IPS-18c (cell line): ENCODE data around the gene WWOX.
"Not testable (repeated sequence)": the region's sequence is repeated elsewhere in the genome, so short reads cannot be mapped to it uniquely, and the experiment has no call there.

ENCODE experiments used
- H3K4me3 ChIP-seq: 2 replicates; pipeline ENCODE4 v1.7.0; 2013; ENCODE audit warnings: low read depth, mild to moderate bottlenecking, low read length, moderate library complexity; ENCODE audit not compliant: insufficient read depth
- H3K9me3 ChIP-seq: one replicate; pipeline ENCODE4 v1.6.1; 2013; ENCODE audit warnings: mild to moderate bottlenecking, low read length, moderate library complexity; ENCODE audit not compliant: control insufficient read depth, insufficient read depth

WWOX gene

DNA sequence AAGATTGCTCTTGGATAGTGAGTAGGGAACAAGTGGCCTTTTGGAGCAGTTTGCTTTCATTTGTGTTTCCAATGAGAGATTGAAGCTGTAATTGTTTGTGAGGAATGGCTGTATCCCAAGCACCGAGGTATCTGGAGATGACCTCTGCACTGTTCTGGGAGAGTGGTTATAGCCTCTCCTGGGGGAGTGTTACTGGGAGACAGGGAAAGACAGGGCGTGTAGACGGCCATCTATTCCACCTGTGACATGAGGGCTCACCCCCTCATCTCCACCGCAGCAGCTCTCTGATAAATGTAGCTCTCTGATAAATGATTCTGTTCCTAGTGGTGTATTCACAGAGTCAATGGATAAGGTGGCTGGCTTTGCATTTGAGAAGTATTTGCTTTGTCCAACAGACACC is 1107.4 kb downstream of the WWOX start:
- Histone ChIP-seq H3K9me3 (no peaks in the 10 kb centered on the region), H3K4me3 (no peak overlapping the region)

DNA sequence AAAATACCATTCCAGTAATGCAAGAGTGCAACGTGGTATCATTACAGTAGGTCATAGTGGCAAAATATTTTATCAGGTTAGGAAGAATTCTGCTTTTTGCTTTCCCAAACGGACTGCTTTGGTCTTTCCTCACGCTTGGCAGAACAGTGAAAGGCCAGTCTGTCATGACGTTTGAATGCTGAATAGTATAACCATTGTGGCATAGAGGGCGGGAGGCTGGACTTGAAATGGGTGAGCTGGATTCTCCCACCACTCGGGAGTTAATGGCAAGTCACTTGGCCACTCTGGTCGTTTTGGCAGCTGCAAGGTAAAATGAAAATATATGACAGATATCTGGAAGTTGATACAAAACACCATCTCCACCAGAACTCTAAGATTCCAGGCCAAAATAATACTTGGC is 1109.9 kb downstream of the WWOX start:
- Histone ChIP-seq H3K4me3 (no peak overlapping the region), H3K9me3 (no peaks in the 10 kb centered on the region)

DNA sequence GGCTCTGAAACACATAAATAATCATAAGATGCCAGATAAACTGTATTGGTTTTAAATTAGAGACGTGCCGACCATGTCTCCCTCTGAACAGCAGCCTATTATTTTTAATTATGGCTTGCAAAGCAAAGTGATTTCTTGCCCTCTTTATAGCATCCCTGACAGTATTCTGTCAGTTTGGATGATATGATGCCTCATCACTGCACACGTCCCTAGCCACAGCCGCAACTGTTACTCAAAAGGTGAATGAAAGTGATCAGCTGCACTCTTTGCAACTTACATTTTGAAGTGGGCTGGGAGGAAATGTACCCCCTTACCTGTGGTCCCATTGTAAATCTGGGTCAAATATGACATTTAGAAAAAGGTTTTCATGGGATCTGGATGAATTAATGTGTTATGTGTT is 1111.2 kb downstream of the WWOX start:
- H3K9me3 ChIP-seq = no peaks in the 10 kb centered on the region
- H3K4me3 ChIP-seq = no peak overlapping the region

DNA sequence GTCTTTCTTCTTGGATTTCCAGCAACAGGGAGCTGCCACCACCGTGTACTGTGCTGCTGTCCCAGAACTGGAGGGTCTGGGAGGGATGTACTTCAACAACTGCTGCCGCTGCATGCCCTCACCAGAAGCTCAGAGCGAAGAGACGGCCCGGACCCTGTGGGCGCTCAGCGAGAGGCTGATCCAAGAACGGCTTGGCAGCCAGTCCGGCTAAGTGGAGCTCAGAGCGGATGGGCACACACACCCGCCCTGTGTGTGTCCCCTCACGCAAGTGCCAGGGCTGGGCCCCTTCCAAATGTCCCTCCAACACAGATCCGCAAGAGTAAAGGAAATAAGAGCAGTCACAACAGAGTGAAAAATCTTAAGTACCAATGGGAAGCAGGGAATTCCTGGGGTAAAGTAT is 1112.1 kb downstream of the WWOX start:
- Histone ChIP-seq H3K4me3 (no peak overlapping the region), H3K9me3 (no peaks in the 10 kb centered on the region)

DNA sequence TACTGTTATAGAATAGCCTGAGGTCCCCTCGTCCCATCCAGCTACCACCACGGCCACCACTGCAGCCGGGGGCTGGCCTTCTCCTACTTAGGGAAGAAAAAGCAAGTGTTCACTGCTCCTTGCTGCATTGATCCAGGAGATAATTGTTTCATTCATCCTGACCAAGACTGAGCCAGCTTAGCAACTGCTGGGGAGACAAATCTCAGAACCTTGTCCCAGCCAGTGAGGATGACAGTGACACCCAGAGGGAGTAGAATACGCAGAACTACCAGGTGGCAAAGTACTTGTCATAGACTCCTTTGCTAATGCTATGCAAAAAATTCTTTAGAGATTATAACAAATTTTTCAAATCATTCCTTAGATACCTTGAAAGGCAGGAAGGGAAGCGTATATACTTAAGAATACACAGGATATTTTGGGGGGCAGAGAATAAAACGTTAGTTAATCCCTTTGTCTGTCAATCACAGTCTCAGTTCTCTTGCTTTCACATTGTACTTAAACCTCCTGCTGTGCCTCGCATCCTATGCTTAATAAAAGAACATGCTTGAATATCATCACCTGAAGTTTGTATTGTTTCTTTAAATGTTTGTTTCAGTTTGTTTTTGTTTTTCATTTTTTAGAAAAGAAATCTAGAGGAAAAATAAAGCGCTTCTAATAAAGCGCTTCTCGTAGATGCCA is 1112.8 kb downstream of the WWOX start:
- Histone ChIP-seq H3K9me3 (no peaks in the 10 kb centered on the region), H3K4me3 (no peak overlapping the region)

DNA sequence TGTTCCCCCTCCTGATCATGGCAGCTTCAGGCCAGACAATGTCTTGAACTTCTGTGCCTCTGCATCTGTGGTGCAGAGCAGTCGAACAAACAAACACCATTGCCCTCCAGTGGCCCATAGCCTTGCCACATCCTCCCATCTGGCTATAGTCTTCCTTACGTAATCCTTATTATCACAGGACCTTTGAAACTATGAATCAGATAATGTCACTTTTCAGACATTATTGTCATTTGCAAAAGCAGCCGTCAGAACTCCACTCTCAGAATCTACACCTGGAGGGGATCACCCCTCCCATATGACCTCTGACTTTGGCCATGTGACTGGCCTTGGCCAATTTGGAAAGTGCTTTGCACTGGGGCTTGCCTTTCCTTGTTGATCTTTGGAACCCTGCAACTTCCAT is 1113.8 kb downstream of the WWOX start:
- Histone ChIP-seq H3K9me3 (no peaks in the 10 kb centered on the region), H3K4me3 (no peak overlapping the region)

DNA sequence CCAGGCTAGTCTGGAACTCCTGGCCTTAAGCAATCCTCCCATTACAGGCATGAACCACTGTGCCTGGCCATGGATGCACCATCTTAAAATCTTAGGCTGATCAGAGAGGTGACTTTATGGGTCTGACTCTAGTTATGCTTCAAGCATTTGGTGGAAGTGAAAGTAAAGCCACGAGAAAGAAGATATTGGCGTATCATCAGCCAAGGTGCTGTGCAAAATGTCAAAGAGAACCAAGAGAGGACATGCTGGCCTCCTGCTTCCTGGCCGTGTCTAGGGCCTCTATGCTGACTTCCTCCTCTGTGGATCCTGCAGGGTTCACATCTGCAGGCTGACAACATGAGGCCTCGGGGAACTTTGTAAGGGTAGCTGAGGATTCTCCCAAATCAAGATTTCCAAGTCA is 1115.8 kb downstream of the WWOX start:
- Histone ChIP-seq H3K4me3 (no peak overlapping the region), H3K9me3 (no peaks in the 10 kb centered on the region)

DNA sequence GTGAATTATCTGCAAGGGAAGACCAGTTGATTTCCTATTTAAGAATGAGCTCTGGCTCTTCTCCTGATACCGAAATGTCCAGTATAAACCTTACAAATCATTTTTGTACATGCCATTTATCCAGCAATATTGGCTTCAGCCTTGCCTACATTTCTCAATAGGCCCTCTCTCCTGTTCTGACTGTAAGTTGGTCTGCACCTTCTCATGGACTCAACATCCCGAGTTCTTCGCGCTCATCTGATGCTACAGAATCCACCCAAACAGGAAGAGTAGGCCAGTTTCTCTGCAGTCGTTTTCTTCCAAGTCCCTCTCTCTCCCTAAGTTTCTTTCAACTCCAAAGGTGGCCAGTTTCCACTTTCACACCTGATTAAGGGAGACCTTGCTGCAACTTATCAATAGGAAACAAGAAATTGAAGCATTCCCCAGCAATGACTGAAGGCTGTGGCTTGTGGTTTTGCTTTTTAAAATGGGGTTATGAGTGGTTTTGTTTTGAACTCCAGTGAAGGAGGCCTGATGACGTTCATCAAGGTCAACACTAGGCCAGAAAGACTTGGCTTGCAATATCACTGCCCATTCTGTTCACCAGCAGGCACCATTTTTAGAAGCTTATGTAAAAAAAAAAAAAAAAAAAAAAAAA is 1118.0 kb downstream of the WWOX start:
- Histone ChIP-seq H3K9me3 (no peaks in the 10 kb centered on the region), H3K4me3 (no peak overlapping the region)

- Histone ChIP-seq H3K4me3 (no peak overlapping the region), H3K9me3 (no peaks in the 10 kb centered on the region)
Observed at GRCh38 chr16:79218351-79218750, 1118.9 kb downstream of the WWOX start.

DNA sequence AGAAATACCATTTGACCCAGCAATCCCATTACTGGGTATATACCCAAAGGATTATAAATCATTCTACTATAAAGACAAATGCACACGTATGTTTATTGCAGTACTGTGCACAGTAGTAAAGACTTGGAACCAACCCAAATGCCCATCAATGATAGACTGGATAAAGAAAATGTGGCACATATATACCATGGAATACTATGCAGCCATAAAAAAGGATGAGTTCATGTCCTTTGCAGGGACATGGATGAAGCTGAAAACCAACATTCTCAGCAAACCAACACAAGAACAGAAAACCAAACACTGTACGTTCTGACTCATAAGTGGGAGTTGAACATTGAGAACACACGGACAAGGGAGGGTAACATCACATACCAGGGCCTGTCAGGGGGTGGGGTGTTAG is 1126.5 kb downstream of the WWOX start:
- not testable (repeated sequence) for H3K9me3 ChIP-seq, H3K4me3 ChIP-seq

DNA sequence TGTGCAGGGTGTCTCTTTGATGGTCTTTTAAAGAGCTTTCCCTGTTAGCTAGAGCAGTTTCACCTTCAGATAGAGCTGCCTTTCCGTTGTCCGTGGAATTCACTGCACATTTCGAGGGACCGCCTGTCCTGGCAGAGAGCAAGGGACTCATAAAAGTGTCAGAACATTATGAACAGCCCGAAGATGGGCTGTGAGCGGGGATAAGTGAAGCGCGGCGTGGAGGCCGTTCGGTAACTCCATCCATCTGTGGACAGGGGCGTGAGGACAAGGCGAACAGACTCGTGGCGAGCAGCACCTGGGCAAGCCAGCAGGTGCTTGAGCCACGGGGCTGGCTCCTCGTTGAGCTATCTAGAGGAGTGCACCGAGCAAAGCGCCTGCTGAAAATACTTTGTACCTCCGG is 1129.9 kb downstream of the WWOX start:
- no peak overlapping the region for H3K4me3 ChIP-seq

DNA sequence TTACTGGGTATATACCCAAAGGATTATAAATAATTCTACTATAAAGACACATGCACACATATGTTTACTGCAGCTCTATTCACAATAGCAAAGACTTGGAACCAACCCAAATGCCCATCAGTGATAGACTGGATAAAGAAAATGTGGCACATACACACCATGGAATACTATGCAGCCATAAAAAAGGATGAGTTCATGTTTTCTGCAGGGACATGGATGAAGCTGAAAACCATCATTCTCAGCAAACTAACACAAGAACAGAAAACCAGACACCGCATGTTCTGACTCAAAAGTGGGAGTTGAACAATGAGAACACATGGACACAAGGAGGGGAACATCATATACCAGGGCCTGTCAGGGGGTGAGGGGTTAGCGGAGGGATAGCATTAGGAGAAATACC is 1146.2 kb downstream of the WWOX start:
- not testable (repeated sequence) for H3K4me3 ChIP-seq, H3K9me3 ChIP-seq

More for the DNA sequence above, 1129.9 kb downstream of the WWOX start:
- peaks cover 6% of the 10 kb centered on the region for H3K9me3 ChIP-seq

DNA sequence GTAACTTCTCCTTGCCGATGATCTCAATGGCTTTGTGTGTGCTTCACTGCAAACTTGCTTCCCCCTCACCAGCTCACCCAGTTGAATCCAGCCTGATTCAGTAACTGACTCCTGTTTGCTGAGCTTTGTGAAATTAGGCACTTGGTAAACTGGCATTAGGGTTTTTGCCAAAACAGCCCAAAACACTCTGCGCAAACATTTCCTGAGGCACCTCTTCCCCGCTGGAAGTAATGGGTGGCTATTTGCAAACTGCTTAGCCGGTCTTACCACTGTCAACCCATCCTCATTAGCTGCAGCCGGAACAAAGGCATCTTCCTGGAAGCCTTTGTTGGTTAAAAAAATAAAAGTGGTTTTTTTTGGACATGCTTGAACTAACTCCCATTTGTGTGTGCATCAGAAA is 1147.9 kb downstream of the WWOX start:
- H3K9me3 ChIP-seq = no peaks in the 10 kb centered on the region

DNA sequence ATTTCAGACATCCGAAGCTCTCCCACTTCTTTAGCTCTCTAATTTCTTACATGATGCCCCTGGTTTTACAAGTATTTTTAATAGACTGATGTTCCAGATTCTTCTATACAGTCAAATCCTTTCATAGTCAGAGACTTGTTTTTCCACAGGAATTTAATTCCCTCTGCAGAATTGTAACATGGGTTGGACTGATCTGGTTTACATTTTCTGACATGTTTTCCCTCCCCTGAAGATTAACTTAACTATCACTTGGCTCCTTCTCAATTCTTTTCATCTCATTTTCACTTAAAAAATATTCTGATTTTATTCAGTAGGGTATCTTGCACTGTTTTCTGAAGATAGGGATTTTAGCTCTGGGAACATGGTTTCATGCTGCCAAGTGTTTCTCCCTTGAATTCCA is 1148.9 kb downstream of the WWOX start:
- Histone ChIP-seq H3K9me3 (no peaks in the 10 kb centered on the region), H3K4me3 (no peak overlapping the region)

More for the DNA sequence above, 1147.9 kb downstream of the WWOX start:
- H3K4me3 ChIP-seq = no peak overlapping the region

DNA sequence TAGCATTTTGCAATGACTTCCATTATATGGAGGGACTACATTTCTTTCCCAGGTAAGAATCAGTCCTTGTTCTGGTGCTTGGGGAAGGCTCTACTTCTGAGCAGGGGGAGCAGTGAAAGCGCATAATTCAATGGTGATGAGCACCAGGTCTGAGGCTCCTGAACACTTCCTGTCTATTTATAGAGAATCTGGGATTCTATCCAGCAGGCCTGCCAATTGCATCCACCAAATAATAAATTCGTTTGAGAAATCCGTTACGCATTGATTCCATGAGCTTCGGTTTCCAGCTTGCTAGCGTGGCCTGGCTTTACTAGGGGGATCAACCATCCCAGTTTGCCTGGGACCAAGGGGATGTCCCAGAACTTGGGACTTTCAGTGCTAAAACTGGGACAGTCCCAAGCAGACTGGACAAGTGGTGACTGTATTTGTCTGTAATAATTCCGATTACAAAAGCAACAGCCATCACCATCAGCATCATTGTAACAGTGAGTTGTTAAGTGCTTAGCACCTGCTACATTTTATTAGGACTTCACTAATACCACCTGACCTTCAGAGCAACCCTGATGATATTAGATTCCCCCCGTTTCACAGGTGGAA is 1151.1 kb downstream of the WWOX start:
- H3K4me3 ChIP-seq = no peak overlapping the region
- H3K9me3 ChIP-seq = no peaks in the 10 kb centered on the region

- Histone ChIP-seq H3K4me3 (no peak overlapping the region), H3K9me3 (no peaks in the 10 kb centered on the region)
Observed at GRCh38 chr16:79253100-79253631, 1153.7 kb downstream of the WWOX start.

- Histone ChIP-seq H3K4me3 (no peak overlapping the region), H3K9me3 (no peaks in the 10 kb centered on the region)
Observed at GRCh38 chr16:79257953-79258490, 1158.6 kb downstream of the WWOX start.

- not testable (repeated sequence) for H3K9me3 ChIP-seq
Observed at GRCh38 chr16:79260890-79261289, 1161.4 kb downstream of the WWOX start.

More at GRCh38 chr16:79260890-79261289, 1161.4 kb downstream of the WWOX start:
- H3K4me3 ChIP-seq = not testable (repeated sequence)
